HEK293 (cell line): Measurements from ENCODE around the gene KRTAP13-3.

Source experiments
- CTCF ChIA-PET: fragments of 350-600 bp; formaldehyde crosslinking; extraction: SDS; loops from one replicate; lab custom pipeline; 2021; ENCODE audit warnings: antibody characterized with exemption; lab: Yijun Ruan, JAX
- POLR2A ChIA-PET: fragments of 300-600 bp; formaldehyde crosslinking; extraction: SDS; loops from one replicate; lab custom pipeline; 2020; ENCODE audit warnings: antibody characterized with exemption, inconsistent platforms; lab: Yijun Ruan, JAX
- H3K27ac ChIP-seq: fragments of 200-500 bp; sonication (Bioruptor generic); 2 replicates; pipeline ENCODE4 v1.5.1; 2014; ENCODE audit warnings: low read depth, low read length, control low read depth, inconsistent platforms; ENCODE audit errors: extremely low read depth
- H3K36me3 ChIP-seq, 2 experiments: fragments of 200-500 bp in 1 of 2; sonication (Bioruptor generic) in 1 of 2; 1 replicate in 1 of 2; 2 replicates in 1 of 2; pipeline ENCODE4 v1.5.1; 2014 to 2017; ENCODE audit warnings: inconsistent platforms in 2 of 2, low read length in 2 of 2; ENCODE audit not compliant: control insufficient read depth in 2 of 2, insufficient read depth in 1 of 2
- H3K4me1 ChIP-seq: fragments of 200-500 bp; sonication (Bioruptor generic); 2 replicates; pipeline ENCODE4 v1.5.1; 2014; ENCODE audit warnings: mild to moderate bottlenecking, low read length, inconsistent platforms; ENCODE audit not compliant: control insufficient read depth, insufficient read depth
- H3K4me3 ChIP-seq: 2 replicates; pipeline ENCODE4 v1.5.1; 2011; ENCODE audit warnings: low read depth, mild to moderate bottlenecking, control low read depth, low read length, moderate library complexity
- H3K9me3 ChIP-seq: fragments of 200-500 bp; sonication (Bioruptor generic); 2 replicates; pipeline ENCODE4 v1.5.1; 2014; ENCODE audit warnings: low read depth, low read length, inconsistent platforms; ENCODE audit not compliant: control insufficient read depth, insufficient read depth
- KLF16 ChIP-seq: fragments of 450-650 bp; formaldehyde crosslinking; IDR thresholded peaks from 2 replicates; pipeline ENCODE4 v1.5.1; 2017; ENCODE audit warnings: missing biosample characterization, missing genetic modification characterization
- OVOL3 ChIP-seq: fragments of 450-650 bp; formaldehyde crosslinking; IDR thresholded peaks from 2 replicates; pipeline ENCODE4 v1.5.1; 2016; ENCODE audit warnings: missing biosample characterization, missing genetic modification characterization
- RBAK ChIP-seq: fragments of 450-650 bp; formaldehyde crosslinking; IDR thresholded peaks from 2 replicates; pipeline ENCODE4 v1.5.1; 2016; ENCODE audit warnings: missing biosample characterization, missing genetic modification characterization
- ZFP69B ChIP-seq: fragments of 450-650 bp; formaldehyde crosslinking; IDR thresholded peaks from 2 replicates; pipeline ENCODE4 v1.5.1; 2016; ENCODE audit warnings: missing biosample characterization, missing genetic modification characterization
- ZNF133 ChIP-seq: fragments of 450-650 bp; formaldehyde crosslinking; IDR thresholded peaks from 2 replicates; pipeline ENCODE4 v1.5.1; 2016; ENCODE audit warnings: missing biosample characterization, missing genetic modification characterization
- ZNF202 ChIP-seq: fragments of 450-650 bp; formaldehyde crosslinking; IDR thresholded peaks from 2 replicates; pipeline ENCODE4 v1.5.1; 2016; ENCODE audit warnings: missing biosample characterization, missing genetic modification characterization, borderline replicate concordance
- ZNF239 ChIP-seq: fragments of 450-650 bp; formaldehyde crosslinking; IDR thresholded peaks from 2 replicates; pipeline ENCODE4 v1.5.1; 2016; ENCODE audit warnings: missing biosample characterization, missing genetic modification characterization
- ZNF266 ChIP-seq: fragments of 450-650 bp; formaldehyde crosslinking; IDR thresholded peaks from 2 replicates; pipeline ENCODE4 v1.5.1; 2016; ENCODE audit warnings: missing biosample characterization, missing genetic modification characterization, low read depth
- ZNF350 ChIP-seq: fragments of 450-650 bp; formaldehyde crosslinking; IDR thresholded peaks from 2 replicates; pipeline ENCODE4 v1.5.0; 2017; ENCODE audit warnings: missing biosample characterization, mild to moderate bottlenecking, missing genetic modification characterization
- ZNF423 ChIP-seq: fragments of 450-650 bp; formaldehyde crosslinking; IDR thresholded peaks from 2 replicates; pipeline ENCODE4 v1.5.1; 2016; ENCODE audit warnings: missing biosample characterization, missing genetic modification characterization
- ZNF48 ChIP-seq: fragments of 450-650 bp; formaldehyde crosslinking; IDR thresholded peaks from 2 replicates; pipeline ENCODE4 v1.5.1; 2016; ENCODE audit warnings: missing biosample characterization, missing genetic modification characterization
- ZNF518A ChIP-seq: fragments of 450-650 bp; formaldehyde crosslinking; conservative IDR thresholded peaks from 2 replicates; pipeline ENCODE4 v1.5.1; 2016; ENCODE audit warnings: low read depth, missing biosample characterization, missing genetic modification characterization
- ZNF549 ChIP-seq: fragments of 450-650 bp; IDR thresholded peaks from 2 replicates; pipeline ENCODE4 v1.5.1; 2018; ENCODE audit warnings: missing biosample characterization, missing genetic modification characterization, mild to moderate bottlenecking, inconsistent platforms, moderate library complexity
- ZNF555 ChIP-seq: fragments of 450-650 bp; formaldehyde crosslinking; conservative IDR thresholded peaks from 2 replicates; pipeline ENCODE4 v1.5.1; 2017; ENCODE audit warnings: missing biosample characterization, mild to moderate bottlenecking, missing genetic modification characterization, inconsistent platforms
- ZNF626 ChIP-seq: fragments of 450-650 bp; sonication (Bioruptor Pico); formaldehyde crosslinking; IDR thresholded peaks from 2 replicates; pipeline ENCODE4 v1.5.1; 2018; ENCODE audit warnings: missing biosample characterization, missing genetic modification characterization, inconsistent platforms
- ZNF658 ChIP-seq: fragments of 450-650 bp; formaldehyde crosslinking; IDR thresholded peaks from 2 replicates; pipeline ENCODE4; 2016; ENCODE audit warnings: missing biosample characterization, missing genetic modification characterization
- ZNF704 ChIP-seq: fragments of 450-650 bp; formaldehyde crosslinking; IDR thresholded peaks from 2 replicates; pipeline ENCODE4 v1.5.1; 2016; ENCODE audit warnings: missing biosample characterization, missing genetic modification characterization
- ZSCAN16 ChIP-seq: fragments of 450-650 bp; formaldehyde crosslinking; IDR thresholded peaks from 2 replicates; pipeline ENCODE4 v1.5.1; 2016; ENCODE audit warnings: missing biosample characterization, missing genetic modification characterization
- TF ChIP-seq, protein P1 (sequence below): fragments of 450-650 bp; formaldehyde crosslinking; IDR thresholded peaks from 2 replicates; pipeline ENCODE4 v1.5.1; 2016; ENCODE audit warnings: missing biosample characterization, missing genetic modification characterization
- TF ChIP-seq, protein P2 (sequence below): fragments of 450-650 bp; formaldehyde crosslinking; IDR thresholded peaks from 2 replicates; pipeline ENCODE4 v1.5.1; 2016; ENCODE audit warnings: missing biosample characterization, missing genetic modification characterization
- TF ChIP-seq, protein P3 (sequence below): fragments of 450-650 bp; formaldehyde crosslinking; IDR thresholded peaks from 2 replicates; pipeline ENCODE4 v1.5.1; 2017; ENCODE audit warnings: missing biosample characterization, missing genetic modification characterization
- TF ChIP-seq, protein P4 (sequence below): fragments of 450-650 bp; formaldehyde crosslinking; IDR thresholded peaks from 2 replicates; pipeline ENCODE4 v1.5.1; 2017; ENCODE audit warnings: missing biosample characterization, missing genetic modification characterization

The KRTAP13-3 gene

DNA sequence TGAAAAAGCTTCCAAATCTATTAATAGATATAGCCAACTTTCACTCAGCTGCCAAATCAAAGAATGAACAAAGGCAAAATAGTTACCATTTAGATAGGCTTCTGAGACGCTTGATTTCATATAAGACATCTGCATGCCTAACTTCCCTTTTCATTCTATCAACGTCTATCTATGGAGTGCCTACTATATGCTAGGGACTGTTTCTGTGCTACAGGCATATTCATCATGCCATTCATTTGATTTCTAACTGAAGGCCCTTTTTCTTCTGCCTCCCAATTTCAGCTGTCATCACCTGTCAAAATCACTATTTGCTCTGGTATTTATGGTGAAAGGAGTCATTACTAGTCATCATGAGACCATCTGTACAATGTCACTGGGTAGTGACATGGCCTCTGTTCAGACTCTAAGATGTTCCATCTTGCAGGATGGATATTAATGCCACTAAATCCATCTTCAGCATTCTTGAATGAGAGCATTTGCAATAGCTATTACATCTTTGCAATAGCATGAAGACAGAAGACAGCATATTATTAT lies 34.2 kb downstream of the KRTAP13-3 start (continued):
- TF ChIP-seq ZFP69B (no peak), ZNF704 (no peak), ZNF48 (tag by site-specific recombination) (no peak), ZSCAN16 (tag by site-specific recombination) (no peak), OVOL3 (no peak)

DNA sequence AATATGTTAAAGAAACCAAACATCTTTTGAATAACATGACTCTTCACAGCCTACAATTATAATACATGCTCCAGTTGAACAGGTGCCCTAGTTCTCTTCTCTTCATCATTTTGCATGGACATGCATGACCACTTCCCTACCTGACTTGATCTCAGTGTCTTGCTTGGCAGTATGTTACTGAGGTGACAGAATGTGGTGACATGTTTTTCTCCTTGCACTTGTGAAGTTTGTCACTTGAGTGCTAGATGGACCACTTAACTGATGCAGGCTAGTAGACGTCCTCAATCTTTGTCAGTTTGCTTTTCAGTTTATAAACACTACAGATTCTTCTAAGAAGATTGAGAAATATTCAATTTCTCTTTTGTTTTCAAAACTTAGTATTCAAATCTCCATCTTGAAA lies 43.5 kb downstream of the KRTAP13-3 start:
- Histone ChIP-seq H3K36me3 (no peaks in the 10 kb centered on the region), H3K27ac (no peak overlapping the region), H3K4me3 (no peak overlapping the region), H3K9me3 (no peaks in the 10 kb centered on the region)
- POLR2A ChIA-PET = no interaction called here
- no peak for TF ChIP-seq ZNF549
- TF ChIP-seq ZNF266 (tag by site-specific recombination) = no peak
- TF ChIP-seq ZNF423 (tag by site-specific recombination) = no peak
- TF ChIP-seq ZNF350 = no peak
- TF ChIP-seq, protein P1, sequence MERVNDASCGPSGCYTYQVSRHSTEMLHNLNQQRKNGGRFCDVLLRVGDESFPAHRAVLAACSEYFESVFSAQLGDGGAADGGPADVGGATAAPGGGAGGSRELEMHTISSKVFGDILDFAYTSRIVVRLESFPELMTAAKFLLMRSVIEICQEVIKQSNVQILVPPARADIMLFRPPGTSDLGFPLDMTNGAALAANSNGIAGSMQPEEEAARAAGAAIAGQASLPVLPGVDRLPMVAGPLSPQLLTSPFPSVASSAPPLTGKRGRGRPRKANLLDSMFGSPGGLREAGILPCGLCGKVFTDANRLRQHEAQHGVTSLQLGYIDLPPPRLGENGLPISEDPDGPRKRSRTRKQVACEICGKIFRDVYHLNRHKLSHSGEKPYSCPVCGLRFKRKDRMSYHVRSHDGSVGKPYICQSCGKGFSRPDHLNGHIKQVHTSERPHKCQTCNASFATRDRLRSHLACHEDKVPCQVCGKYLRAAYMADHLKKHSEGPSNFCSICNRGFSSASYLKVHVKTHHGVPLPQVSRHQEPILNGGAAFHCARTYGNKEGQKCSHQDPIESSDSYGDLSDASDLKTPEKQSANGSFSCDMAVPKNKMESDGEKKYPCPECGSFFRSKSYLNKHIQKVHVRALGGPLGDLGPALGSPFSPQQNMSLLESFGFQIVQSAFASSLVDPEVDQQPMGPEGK (tag by site-specific recombination) = no peak
- TF ChIP-seq ZNF518A (tag by site-specific recombination) = no peak
- no peak for TF ChIP-seq ZNF239 (tag by site-specific recombination)
- no peak for TF ChIP-seq ZNF658 (tag by site-specific recombination)
- no peak for TF ChIP-seq ZNF202
- TF ChIP-seq, protein P2, sequence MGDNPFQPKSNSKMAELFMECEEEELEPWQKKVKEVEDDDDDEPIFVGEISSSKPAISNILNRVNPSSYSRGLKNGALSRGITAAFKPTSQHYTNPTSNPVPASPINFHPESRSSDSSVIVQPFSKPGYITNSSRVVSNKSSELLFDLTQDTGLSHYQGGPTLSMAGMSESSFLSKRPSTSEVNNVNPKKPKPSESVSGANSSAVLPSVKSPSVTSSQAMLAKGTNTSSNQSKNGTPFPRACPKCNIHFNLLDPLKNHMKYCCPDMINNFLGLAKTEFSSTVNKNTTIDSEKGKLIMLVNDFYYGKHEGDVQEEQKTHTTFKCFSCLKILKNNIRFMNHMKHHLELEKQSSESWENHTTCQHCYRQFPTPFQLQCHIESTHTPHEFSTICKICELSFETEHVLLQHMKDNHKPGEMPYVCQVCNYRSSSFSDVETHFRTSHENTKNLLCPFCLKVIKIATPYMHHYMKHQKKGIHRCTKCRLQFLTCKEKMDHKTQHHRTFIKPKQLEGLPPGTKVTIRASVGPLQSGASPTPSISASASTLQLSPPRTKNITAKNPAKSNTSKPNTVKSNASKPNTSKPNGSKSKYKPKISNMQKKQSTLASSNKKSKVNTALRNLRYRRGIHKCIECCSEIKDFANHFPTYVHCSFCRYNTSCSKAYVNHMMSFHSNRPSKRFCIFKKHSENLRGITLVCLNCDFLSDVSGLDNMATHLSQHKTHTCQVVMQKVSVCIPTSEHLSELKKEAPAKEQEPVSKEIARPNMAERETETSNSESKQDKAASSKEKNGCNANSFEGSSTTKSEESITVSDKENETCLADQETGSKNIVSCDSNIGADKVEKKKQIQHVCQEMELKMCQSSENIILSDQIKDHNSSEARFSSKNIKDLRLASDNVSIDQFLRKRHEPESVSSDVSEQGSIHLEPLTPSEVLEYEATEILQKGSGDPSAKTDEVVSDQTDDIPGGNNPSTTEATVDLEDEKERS = no peak
- TF ChIP-seq ZNF555 = no peak
- TF ChIP-seq RBAK (tag by site-specific recombination) = no peak
- TF ChIP-seq KLF16 = no peak
- TF ChIP-seq, protein P3, sequence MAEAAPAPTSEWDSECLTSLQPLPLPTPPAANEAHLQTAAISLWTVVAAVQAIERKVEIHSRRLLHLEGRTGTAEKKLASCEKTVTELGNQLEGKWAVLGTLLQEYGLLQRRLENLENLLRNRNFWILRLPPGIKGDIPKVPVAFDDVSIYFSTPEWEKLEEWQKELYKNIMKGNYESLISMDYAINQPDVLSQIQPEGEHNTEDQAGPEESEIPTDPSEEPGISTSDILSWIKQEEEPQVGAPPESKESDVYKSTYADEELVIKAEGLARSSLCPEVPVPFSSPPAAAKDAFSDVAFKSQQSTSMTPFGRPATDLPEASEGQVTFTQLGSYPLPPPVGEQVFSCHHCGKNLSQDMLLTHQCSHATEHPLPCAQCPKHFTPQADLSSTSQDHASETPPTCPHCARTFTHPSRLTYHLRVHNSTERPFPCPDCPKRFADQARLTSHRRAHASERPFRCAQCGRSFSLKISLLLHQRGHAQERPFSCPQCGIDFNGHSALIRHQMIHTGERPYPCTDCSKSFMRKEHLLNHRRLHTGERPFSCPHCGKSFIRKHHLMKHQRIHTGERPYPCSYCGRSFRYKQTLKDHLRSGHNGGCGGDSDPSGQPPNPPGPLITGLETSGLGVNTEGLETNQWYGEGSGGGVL (tag by site-specific recombination) = no peak
- TF ChIP-seq ZNF133 (tag by site-specific recombination) = no peak
- TF ChIP-seq, protein P4, sequence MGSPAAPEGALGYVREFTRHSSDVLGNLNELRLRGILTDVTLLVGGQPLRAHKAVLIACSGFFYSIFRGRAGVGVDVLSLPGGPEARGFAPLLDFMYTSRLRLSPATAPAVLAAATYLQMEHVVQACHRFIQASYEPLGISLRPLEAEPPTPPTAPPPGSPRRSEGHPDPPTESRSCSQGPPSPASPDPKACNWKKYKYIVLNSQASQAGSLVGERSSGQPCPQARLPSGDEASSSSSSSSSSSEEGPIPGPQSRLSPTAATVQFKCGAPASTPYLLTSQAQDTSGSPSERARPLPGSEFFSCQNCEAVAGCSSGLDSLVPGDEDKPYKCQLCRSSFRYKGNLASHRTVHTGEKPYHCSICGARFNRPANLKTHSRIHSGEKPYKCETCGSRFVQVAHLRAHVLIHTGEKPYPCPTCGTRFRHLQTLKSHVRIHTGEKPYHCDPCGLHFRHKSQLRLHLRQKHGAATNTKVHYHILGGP (tag by site-specific recombination) = no peak
- TF ChIP-seq ZNF626 (tag by site-specific recombination) = no peak
- TF ChIP-seq, all 188 proteins: peak for 0
- CTCF ChIA-PET = no interaction called here
- no peaks in the 10 kb centered on the region for H3K4me1 ChIP-seq
